Measurements from ENCODE around the gene HOXC5. TPM values are rescaled to one million over a fixed set of nuclear protein-coding genes. Genes with fewer than 3 reads are reported as not detected.
A peak's percentile ranks its signal among the peaks of the same experiment; 100 is the strongest.

The HOXC5 gene
- polyA plus RNA-seq, 2 of the 4 experiments (the other 2 are of a cell fraction), result 0.41 to 0.98 TPM

- ChIA-PET POLR2A (interaction anchor here (0.6 kb wide), 1 partner anchor 194 kb away, joined by 5 read pairs; no protein-coding TSS in a partner anchor), CTCF (interaction anchor here (0.5 to 28.7 kb wide), 8 partner anchors 8 to 310 kb away, joined by 3 to 1074 read pairs (median 5); partner anchors contain the start of genes HOXC10, HOXC5 and SMUG1)
- no peak for DNase-seq (ENCODE audit: low read depth in 1 of 2, low spot score in 1 of 2)
- Histone ChIP-seq H3K4me3 (no peak overlapping the region), H3K4me1 (peaks cover 14% of the 10 kb centered on the region), H3K27ac (no peak overlapping the region), H3K9me3 (no peaks in the 10 kb centered on the region), H3K4me2 (no peak overlapping the region)
- 91% methylated on average over 35 of the region's 35 CpGs for WGBS (ENCODE audit: missing lambda C conversion rate)
- no peak for FAIRE-seq
- no peak for TF ChIP-seq MAZ (IDR thresholded peaks at IDR 0.05; ENCODE audit: borderline replicate concordance, low read depth, low read length)
- ATAC-seq, result no peak
Measured at GRCh38 chr12:53997204-53998109, 35.4 kb upstream of the HOXC5 start.

DNA sequence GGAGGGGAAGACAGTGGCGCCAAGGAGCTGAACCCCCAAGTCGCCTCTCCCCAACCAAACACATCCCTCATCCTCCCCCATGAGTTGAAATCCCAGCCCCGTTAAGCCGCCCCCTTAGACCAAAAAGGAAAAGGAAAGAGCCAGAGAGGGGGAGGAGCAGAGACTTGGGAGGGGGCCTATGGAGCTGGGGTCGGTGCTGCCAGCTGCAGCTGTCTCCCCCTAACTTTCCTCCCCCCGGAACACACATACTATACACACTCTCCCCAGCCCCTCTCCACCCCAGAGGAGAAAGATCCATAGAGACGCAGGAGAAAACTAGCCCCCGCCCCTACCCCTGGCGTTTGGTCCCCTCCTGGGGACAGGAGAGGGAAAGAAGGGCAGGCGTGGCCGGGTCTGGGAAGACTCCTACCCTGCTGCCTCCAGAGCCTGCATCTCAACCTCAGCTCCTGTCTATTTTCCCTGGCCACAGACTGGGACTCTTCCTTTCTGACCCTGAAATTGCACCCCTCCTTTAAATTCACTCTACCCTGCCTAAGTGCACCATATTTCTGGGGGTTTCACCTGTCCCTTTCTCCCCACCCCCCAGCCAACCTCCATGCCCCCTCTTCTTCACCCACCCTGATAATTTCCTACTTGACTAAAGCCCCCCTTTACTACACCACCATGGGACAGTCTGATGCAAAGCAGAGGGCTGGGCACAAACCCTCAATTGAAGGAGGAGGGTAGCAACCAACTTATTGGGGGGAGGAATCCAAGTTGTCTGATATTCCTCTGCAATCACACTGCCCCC lies 34.5 kb upstream of the HOXC5 start:
- H3K4me3 ChIP-seq, result no peak overlapping the region
- no peak overlapping the region for H3K27ac ChIP-seq
- DNase-seq (ENCODE audit: low read depth in 1 of 2, low spot score in 1 of 2), result no peak
- FAIRE-seq, result no peak
- no peak for ATAC-seq
- CTCF ChIA-PET, result interaction anchor here (1.1 to 28.7 kb wide), 8 partner anchors 7 to 241 kb away, joined by 3 to 1074 read pairs (median 11); partner anchors contain the start of genes HOXC10, HOXC5 and SMUG1
- H3K4me2 ChIP-seq, result peak overlapping the region; percentile 87; the same call in 2 of the 3 replicates
- peaks cover 14% of the 10 kb centered on the region for H3K4me1 ChIP-seq
- no peak for TF ChIP-seq EP300 (IDR thresholded peaks at IDR 0.05)
- TF ChIP-seq BCL3 (IDR thresholded peaks at IDR 0.05), result no peak
- TF ChIP-seq CBX2 (IDR thresholded peaks at IDR 0.05; ENCODE audit: borderline replicate concordance, low read depth), result no peak
- no peak for TF ChIP-seq CEBPB (IDR thresholded peaks at IDR 0.05)
- no peak for TF ChIP-seq PHF8 (IDR thresholded peaks at IDR 0.05; ENCODE audit: borderline replicate concordance, low read depth)
- TF ChIP-seq ZC3H11A (IDR thresholded peaks at IDR 0.05), result no peak
- no peak for TF ChIP-seq CHD2 (IDR thresholded peaks at IDR 0.05; ENCODE audit: low read length, partially characterized antibody)
- TF ChIP-seq RARB (CRISPR knock-in tag; IDR thresholded peaks at IDR 0.05), result no peak
- no peak for TF ChIP-seq SMC3 (IDR thresholded peaks at IDR 0.05)
- no peak for TF ChIP-seq MAZ (IDR thresholded peaks at IDR 0.05; ENCODE audit: borderline replicate concordance, low read depth, low read length)
- TF ChIP-seq, protein P1, sequence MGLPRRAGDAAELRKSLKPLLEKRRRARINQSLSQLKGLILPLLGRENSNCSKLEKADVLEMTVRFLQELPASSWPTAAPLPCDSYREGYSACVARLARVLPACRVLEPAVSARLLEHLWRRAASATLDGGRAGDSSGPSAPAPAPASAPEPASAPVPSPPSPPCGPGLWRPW (IDR thresholded peaks at IDR 0.05), result no peak
- POLR2A ChIA-PET, result interaction anchor here (0.6 to 1.0 kb wide), 2 partner anchors 11 to 193 kb away, joined by 3 to 5 read pairs; no protein-coding TSS in a partner anchor
- 81% methylated on average over 10 of the region's 11 CpGs for WGBS (ENCODE audit: missing lambda C conversion rate)
- no peaks in the 10 kb centered on the region for H3K9me3 ChIP-seq

GRCh38 chr12:53998900-53999236 lies 34.0 kb upstream of the HOXC5 start:
- CTCF ChIA-PET, result interaction anchor here (1.1 to 28.7 kb wide), 8 partner anchors 8 to 242 kb away, joined by 3 to 1074 read pairs (median 12); partner anchors contain the start of genes HOXC10, HOXC5, HOXC8 and SMUG1
- peak overlapping the region; percentile 93 to 96; a peak in 5 of 6 replicates for H3K27ac ChIP-seq
- DNase-seq (ENCODE audit: low read depth in 1 of 2, low spot score in 1 of 2) (no peak), ATAC-seq (no peak), FAIRE-seq (no peak)
- 54% methylated on average over 13 of the region's 13 CpGs for WGBS (ENCODE audit: missing lambda C conversion rate)
- TF ChIP-seq JUNB (IDR thresholded peaks at IDR 0.05) (no peak), RFX5 (IDR thresholded peaks at IDR 0.05) (no peak), MAZ (IDR thresholded peaks at IDR 0.05; ENCODE audit: borderline replicate concordance, low read depth, low read length) (no peak), HEYL (CRISPR knock-in tag; IDR thresholded peaks at IDR 0.05) (no peak), MAFK (IDR thresholded peaks at IDR 0.05; ENCODE audit: partially characterized antibody) (no peak), ZFP36 (IDR thresholded peaks at IDR 0.05; ENCODE audit: borderline replicate concordance, partially characterized antibody) (no peak), HOXB5 (CRISPR knock-in tag; IDR thresholded peaks at IDR 0.05) (no peak), RARB (CRISPR knock-in tag; IDR thresholded peaks at IDR 0.05) (no peak), KDM5A (IDR thresholded peaks at IDR 0.05) (no peak), MYC (IDR thresholded peaks at IDR 0.05; ENCODE audit: borderline replicate concordance, low read length) (no peak), NPAS2 (CRISPR knock-in tag; IDR thresholded peaks at IDR 0.05; ENCODE audit: borderline replicate concordance) (no peak)
- peak overlapping the region; percentile 87 for H3K4me2 ChIP-seq
- H3K4me3 ChIP-seq, result peak overlapping the region; percentile 83
- peaks cover 14% of the 10 kb centered on the region for H3K4me1 ChIP-seq
- H3K9me3 ChIP-seq, result no peaks in the 10 kb centered on the region
- POLR2A ChIA-PET, result interaction anchor here (1.0 to 1.6 kb wide), 2 partner anchors 8 to 11 kb away, joined by 3 to 4 read pairs; no protein-coding TSS in a partner anchor
